ENCODE measurements around the gene RAB40B. TPM values are rescaled to one million over a fixed set of nuclear protein-coding genes. Genes with fewer than 3 reads are reported as not detected.

RAB40B gene
- total and polyA plus RNA-seq, 2 experiments from 2014 or later, result 20.0 to 27.8 TPM

GRCh38 chr17:82619641-82620040 is 78.9 kb downstream of the RAB40B start:
- no peaks in the 10 kb centered on the region for H3K9me3 ChIP-seq (ENCODE audit: low read depth)
- TF ChIP-seq CTCF (IDR thresholded peaks at IDR 0.05; ENCODE audit: poor library complexity) (no peak), EZH2 (IDR thresholded peaks at IDR 0.05; ENCODE audit: borderline replicate concordance) (no peak)
- H3K4me2 ChIP-seq, result no peak overlapping the region
- H3K27me3 ChIP-seq, result no peaks in the 10 kb centered on the region
- peaks cover 7% of the 10 kb centered on the region for H3K79me2 ChIP-seq
- no peak overlapping the region for H2AFZ ChIP-seq
- no peaks in the 10 kb centered on the region for H3K4me1 ChIP-seq (ENCODE audit: insufficient read depth)
- H3K4me3 ChIP-seq, result no peak overlapping the region
- no peak overlapping the region for H3K27ac ChIP-seq
- no peaks in the 10 kb centered on the region for H3K9me2 ChIP-seq (replicated peaks; ENCODE audit: insufficient read depth)
- DNase-seq (ENCODE audit: low spot score), result no peak
- no peaks in the 10 kb centered on the region for H4K20me1 ChIP-seq (ENCODE audit: insufficient read depth, poor library complexity, severe bottlenecking)
- H3K36me3 ChIP-seq (replicated peaks; ENCODE audit: insufficient read depth, low read depth), result no peaks in the 10 kb centered on the region
- 85% methylated on average over 10 of the region's 10 CpGs for WGBS (ENCODE audit: low lambda C conversion rate, missing lambda C conversion rate)

DNA sequence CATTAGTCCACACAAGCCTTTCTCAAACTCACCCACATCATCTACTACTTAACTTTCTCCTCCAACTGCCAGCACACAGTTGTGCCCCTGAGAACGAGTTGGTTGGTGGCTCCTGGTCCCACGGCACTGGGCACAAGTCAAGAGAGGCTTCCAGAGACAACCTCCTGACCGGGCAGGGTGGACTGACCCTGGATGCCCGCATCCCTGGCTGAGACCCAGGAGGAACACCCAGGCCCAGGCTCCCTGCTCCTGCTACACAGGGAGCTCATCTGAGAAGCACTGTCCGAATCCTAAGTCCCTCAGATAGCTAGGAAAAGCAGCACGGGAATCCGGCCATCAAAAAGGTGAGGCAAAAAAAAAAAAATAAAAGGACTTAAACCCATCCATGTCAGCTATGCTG is 79.3 kb downstream of the RAB40B start:
- no peak overlapping the region for H2AFZ ChIP-seq
- no peak overlapping the region for H3K4me3 ChIP-seq
- TF ChIP-seq EZH2 (IDR thresholded peaks at IDR 0.05; ENCODE audit: borderline replicate concordance) (no peak), EZH2phosphoT487 (IDR thresholded peaks at IDR 0.05; ENCODE audit: low read depth, severe bottlenecking, unreplicated experiment) (no peak), CTCF (IDR thresholded peaks at IDR 0.05; ENCODE audit: poor library complexity) (no peak)
- DNase-seq (ENCODE audit: low spot score), result no peak
- H3K79me2 ChIP-seq, result peaks cover 7% of the 10 kb centered on the region
- no peaks in the 10 kb centered on the region for H3K9me2 ChIP-seq (replicated peaks; ENCODE audit: insufficient read depth)
- no peaks in the 10 kb centered on the region for H3K9me3 ChIP-seq (ENCODE audit: low read depth)
- H3K4me2 ChIP-seq, result no peak overlapping the region
- no peaks in the 10 kb centered on the region for H3K36me3 ChIP-seq (replicated peaks; ENCODE audit: insufficient read depth, low read depth)
- H3K27me3 ChIP-seq, result no peaks in the 10 kb centered on the region
- no peaks in the 10 kb centered on the region for H3K4me1 ChIP-seq (ENCODE audit: insufficient read depth)
- H3K27ac ChIP-seq, result no peak overlapping the region
- H4K20me1 ChIP-seq (ENCODE audit: insufficient read depth, poor library complexity, severe bottlenecking), result no peaks in the 10 kb centered on the region
- WGBS (ENCODE audit: low lambda C conversion rate, missing lambda C conversion rate), result 93% methylated on average over 7 of the region's 7 CpGs

DNA sequence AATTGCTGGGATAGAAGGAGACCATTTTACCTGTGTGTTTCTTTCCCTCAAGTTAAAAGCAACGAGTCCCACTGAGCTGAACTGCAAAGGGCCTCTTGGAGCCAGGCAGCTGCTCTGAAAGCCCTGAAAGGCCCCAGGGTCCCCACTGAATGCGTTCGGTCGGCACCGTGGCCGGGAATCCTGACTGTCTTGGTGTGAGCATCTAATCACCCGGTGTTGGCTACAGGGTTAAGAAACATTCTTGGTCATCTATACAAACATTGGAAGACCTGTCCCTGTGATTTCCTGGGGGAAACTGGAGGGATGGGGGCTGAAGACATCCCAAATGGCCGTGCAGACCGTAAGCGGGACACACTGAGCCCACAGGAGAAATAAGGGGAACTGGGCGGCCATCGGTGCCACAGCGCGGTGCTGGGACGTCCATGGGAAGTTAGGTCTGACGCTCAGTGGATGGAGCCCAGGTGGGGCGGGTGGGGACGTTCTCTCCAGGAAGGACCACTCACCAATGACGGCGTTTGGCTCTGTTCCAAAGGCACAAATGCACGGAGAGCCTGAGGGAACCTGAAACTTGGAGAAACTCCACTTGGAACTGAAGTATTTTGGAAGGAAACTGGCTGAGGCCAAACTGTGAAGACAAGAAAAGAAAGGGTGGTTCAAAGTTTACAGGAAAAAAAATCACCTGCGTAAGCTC is 82.3 kb downstream of the RAB40B start:
- WGBS (ENCODE audit: low lambda C conversion rate, missing lambda C conversion rate), result 96% methylated on average over 22 of the region's 22 CpGs
- Histone ChIP-seq H3K27ac (no peak overlapping the region), H3K4me1 (ENCODE audit: insufficient read depth) (peaks cover 8% of the 10 kb centered on the region), H3K27me3 (no peaks in the 10 kb centered on the region), H3K4me2 (no peak overlapping the region), H4K20me1 (ENCODE audit: insufficient read depth, poor library complexity, severe bottlenecking) (no peaks in the 10 kb centered on the region), H3K9me2 (replicated peaks; ENCODE audit: insufficient read depth) (no peaks in the 10 kb centered on the region), H2AFZ (no peak overlapping the region), H3K9me3 (ENCODE audit: low read depth) (no peaks in the 10 kb centered on the region), H3K79me2 (no peaks in the 10 kb centered on the region), H3K36me3 (replicated peaks; ENCODE audit: insufficient read depth, low read depth) (no peaks in the 10 kb centered on the region), H3K4me3 (no peak overlapping the region)
- no peak for DNase-seq (ENCODE audit: low spot score)
- TF ChIP-seq EZH2 (IDR thresholded peaks at IDR 0.05; ENCODE audit: borderline replicate concordance) (no peak), EZH2phosphoT487 (IDR thresholded peaks at IDR 0.05; ENCODE audit: low read depth, severe bottlenecking, unreplicated experiment) (no peak)

GRCh38 chr17:82615084-82616020 is 83.1 kb downstream of the RAB40B start:
- Histone ChIP-seq H3K9me2 (replicated peaks; ENCODE audit: insufficient read depth) (no peaks in the 10 kb centered on the region), H3K4me3 (no peak overlapping the region), H2AFZ (no peak overlapping the region), H3K9me3 (ENCODE audit: low read depth) (no peaks in the 10 kb centered on the region), H4K20me1 (ENCODE audit: insufficient read depth, poor library complexity, severe bottlenecking) (no peaks in the 10 kb centered on the region), H3K79me2 (no peaks in the 10 kb centered on the region), H3K4me2 (no peak overlapping the region), H3K36me3 (replicated peaks; ENCODE audit: insufficient read depth, low read depth) (no peaks in the 10 kb centered on the region), H3K27ac (no peak overlapping the region), H3K4me1 (ENCODE audit: insufficient read depth) (peaks cover 11% of the 10 kb centered on the region), H3K27me3 (no peaks in the 10 kb centered on the region)
- DNase-seq (ENCODE audit: low spot score), result no peak
- WGBS (ENCODE audit: low lambda C conversion rate, missing lambda C conversion rate), result 94% methylated on average over 44 of the region's 45 CpGs
- TF ChIP-seq EZH2phosphoT487 (IDR thresholded peaks at IDR 0.05; ENCODE audit: low read depth, severe bottlenecking, unreplicated experiment), result no peak
- peak; percentile 8 for TF ChIP-seq CTCF (IDR thresholded peaks at IDR 0.05; ENCODE audit: poor library complexity)

All from hepatocyte (in vitro differentiated cells).